Measurements from ENCODE around the gene CCDC28A. TPM values are rescaled to one million over a fixed set of nuclear protein-coding genes. Genes with fewer than 3 reads are reported as not detected.

Gene CCDC28A
- total RNA-seq, 2 experiments from 2014 or later = 11.0 to 20.9 TPM

- intact Hi-C loops (cut with micrococcal nuclease; ENCODE audit: unreplicated experiment) = loop anchor here (1.0 to 10.0 kb wide), 3 partner anchors 256 to 1538 kb away; partner anchors contain the start of genes ABRACL and CITED2
- POLR2A ChIA-PET = interaction anchor here (0.5 to 1.8 kb wide), 8 partner anchors 9 to 852 kb away, joined by 3 to 6 read pairs (median 4); partner anchors contain the start of gene CITED2
- H3K4me1 ChIP-seq (ENCODE audit: insufficient read depth, low read length, poor library complexity, severe bottlenecking) = peaks cover 20% of the 10 kb centered on the region
- no peaks in the 10 kb centered on the region for H3K9me2 ChIP-seq (ENCODE audit: insufficient read depth, low read length)
- no peaks in the 10 kb centered on the region for H3K36me3 ChIP-seq (ENCODE audit: insufficient read depth, low read length)
- CTCF ChIA-PET (ENCODE audit: unreplicated experiment) = interaction anchor here (1.1 kb wide), 1 partner anchor 183 kb away, joined by 3 read pairs; no protein-coding TSS in a partner anchor
- H3K9me3 ChIP-seq (ENCODE audit: low read length) = no peaks in the 10 kb centered on the region
- no peaks in the 10 kb centered on the region for H4K20me1 ChIP-seq (ENCODE audit: insufficient read depth, low read length)
- peaks cover 18% of the 10 kb centered on the region; the same call in 1 of the 2 replicates for H3K79me2 ChIP-seq (ENCODE audit: insufficient read depth, low read depth, low read length)
- peak; percentile 32 for DNase-seq (ENCODE audit: low spot score)
- peak overlapping the region; percentile 99 for H3K4me3 ChIP-seq (ENCODE audit: low read depth, low read length, poor library complexity, severe bottlenecking)
- peak overlapping the region; percentile 83 for H3K27ac ChIP-seq (ENCODE audit: low read depth, low read length, poor library complexity, severe bottlenecking)
- TF ChIP-seq EZH2phosphoT487 (IDR thresholded peaks at IDR 0.05; ENCODE audit: borderline replicate concordance, low read depth, low read length) (no peak), CTCF (conservative IDR thresholded peaks at IDR 0.05; ENCODE audit: low read length) (no peak)
- peak overlapping the region; percentile 95 for H2AFZ ChIP-seq (ENCODE audit: low read length)
- H3K4me2 ChIP-seq (ENCODE audit: low read length) = peak overlapping the region; percentile 100
- TSS peak; percentile 94 for BruUV-seq (replicated peaks)
Measured at GRCh38 chr6:138772596-138773176, 883 bp upstream of the CCDC28A start.

GRCh38 chr6:138774370-138774769 is 801 bp downstream of the CCDC28A start:
- H3K9me3 ChIP-seq (ENCODE audit: low read length) = no peaks in the 10 kb centered on the region
- H3K9me2 ChIP-seq (ENCODE audit: insufficient read depth, low read length) = no peaks in the 10 kb centered on the region
- H3K4me2 ChIP-seq (ENCODE audit: low read length) = peak overlapping the region; percentile 100
- peaks cover 18% of the 10 kb centered on the region; the same call in 1 of the 2 replicates for H3K79me2 ChIP-seq (ENCODE audit: insufficient read depth, low read depth, low read length)
- BruUV-seq (replicated peaks) = no TSS peak
- peaks cover 20% of the 10 kb centered on the region for H3K4me1 ChIP-seq (ENCODE audit: insufficient read depth, low read length, poor library complexity, severe bottlenecking)
- H3K36me3 ChIP-seq (ENCODE audit: insufficient read depth, low read length) = no peaks in the 10 kb centered on the region
- peak overlapping the region; percentile 99 for H3K4me3 ChIP-seq (ENCODE audit: low read depth, low read length, poor library complexity, severe bottlenecking)
- DNase-seq (ENCODE audit: low spot score) = no peak
- no peak overlapping the region for H3K27ac ChIP-seq (ENCODE audit: low read depth, low read length, poor library complexity, severe bottlenecking)
- intact Hi-C loops (cut with micrococcal nuclease; ENCODE audit: unreplicated experiment) = loop anchor here (5.0 to 10.0 kb wide), 2 partner anchors 598 to 1540 kb away; partner anchors contain the start of gene CITED2
- ChIA-PET POLR2A (interaction anchor here (1.1 kb wide), 2 partner anchors 9 to 327 kb away, joined by 3 to 6 read pairs; no protein-coding TSS in a partner anchor), CTCF (ENCODE audit: unreplicated experiment) (no interaction called here)
- no peaks in the 10 kb centered on the region for H4K20me1 ChIP-seq (ENCODE audit: insufficient read depth, low read length)
- TF ChIP-seq CTCF (conservative IDR thresholded peaks at IDR 0.05; ENCODE audit: low read length) (no peak), EZH2phosphoT487 (IDR thresholded peaks at IDR 0.05; ENCODE audit: borderline replicate concordance, low read depth, low read length) (no peak)
- H2AFZ ChIP-seq (ENCODE audit: low read length) = peak overlapping the region; percentile 95

- H3K27ac ChIP-seq (ENCODE audit: low read depth, low read length, poor library complexity, severe bottlenecking) = no peak overlapping the region
- H4K20me1 ChIP-seq (ENCODE audit: insufficient read depth, low read length) = no peaks in the 10 kb centered on the region
- BruUV-seq (replicated peaks) = no TSS peak
- no peak overlapping the region for H2AFZ ChIP-seq (ENCODE audit: low read length)
- intact Hi-C loops (cut with micrococcal nuclease; ENCODE audit: unreplicated experiment) = loop anchor here (10.0 kb wide), 1 partner anchor 1542 kb away; no protein-coding TSS in a partner anchor
- H3K9me3 ChIP-seq (ENCODE audit: low read length) = no peaks in the 10 kb centered on the region
- H3K4me3 ChIP-seq (ENCODE audit: low read depth, low read length, poor library complexity, severe bottlenecking) = no peak overlapping the region
- no peak for DNase-seq (ENCODE audit: low spot score)
- peaks cover 18% of the 10 kb centered on the region; the same call in 1 of the 2 replicates for H3K79me2 ChIP-seq (ENCODE audit: insufficient read depth, low read depth, low read length)
- ChIA-PET CTCF (ENCODE audit: unreplicated experiment) (no interaction called here), POLR2A (interaction anchor here (0.6 to 1.1 kb wide), 2 partner anchors 179 to 192 kb away, joined by 3 to 5 read pairs; no protein-coding TSS in a partner anchor)
- TF ChIP-seq CTCF (conservative IDR thresholded peaks at IDR 0.05; ENCODE audit: low read length) (no peak), EZH2phosphoT487 (IDR thresholded peaks at IDR 0.05; ENCODE audit: borderline replicate concordance, low read depth, low read length) (no peak)
- no peaks in the 10 kb centered on the region for H3K36me3 ChIP-seq (ENCODE audit: insufficient read depth, low read length)
- no peaks in the 10 kb centered on the region for H3K9me2 ChIP-seq (ENCODE audit: insufficient read depth, low read length)
- H3K4me1 ChIP-seq (ENCODE audit: insufficient read depth, low read length, poor library complexity, severe bottlenecking) = peaks cover 15% of the 10 kb centered on the region
- H3K4me2 ChIP-seq (ENCODE audit: low read length) = no peak overlapping the region
Measured at GRCh38 chr6:138776659-138777058, 3.1 kb downstream of the CCDC28A start.

All from OCI-LY7 (cell line).